NCI-H2227 treated with DMSO at 0.1 percent for 48 hours (cell line): ENCODE data around the gene EGFR.

Experiments
- DNase-seq: peaks from one replicate; lab custom pipeline; 2025; lab: John Stamatoyannopoulos, UW

The EGFR gene

GRCh38 chr7:55036950-55037736 lies 18.3 kb downstream of the EGFR start:
- no peak for DNase-seq

DNA sequence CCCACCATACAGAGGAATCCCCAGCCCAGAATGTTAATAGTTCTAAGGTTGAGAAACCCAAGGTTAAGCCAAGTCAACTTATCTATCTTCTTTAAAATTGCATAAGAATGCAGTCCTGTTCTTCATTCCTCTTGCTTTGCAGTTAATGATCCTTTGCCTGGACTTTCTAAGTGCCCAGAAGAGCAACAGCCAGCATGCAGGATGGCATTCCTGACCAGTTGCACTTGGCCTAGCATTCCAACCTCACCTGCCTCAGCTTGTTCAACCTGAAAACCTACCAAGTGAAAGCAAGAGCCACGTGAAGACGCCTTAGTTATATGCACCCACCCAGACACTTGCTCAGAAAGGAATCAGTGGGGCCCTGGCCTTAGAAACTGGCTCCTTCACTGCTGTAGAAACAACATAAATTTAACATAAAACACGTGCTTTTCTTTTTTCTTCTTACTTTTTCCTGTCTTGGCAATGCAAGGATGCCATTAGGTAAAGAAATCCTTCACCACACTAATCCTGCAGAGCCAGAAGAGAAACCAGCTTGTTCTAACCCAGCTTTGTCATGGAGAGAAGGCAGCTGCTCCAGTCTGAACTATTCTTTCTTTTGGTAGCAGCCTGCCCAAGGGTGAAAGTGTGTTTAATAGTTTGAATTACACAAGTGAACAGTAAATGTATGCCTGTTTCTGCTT lies 25.0 kb downstream of the EGFR start:
- DNase-seq = no peak

DNA sequence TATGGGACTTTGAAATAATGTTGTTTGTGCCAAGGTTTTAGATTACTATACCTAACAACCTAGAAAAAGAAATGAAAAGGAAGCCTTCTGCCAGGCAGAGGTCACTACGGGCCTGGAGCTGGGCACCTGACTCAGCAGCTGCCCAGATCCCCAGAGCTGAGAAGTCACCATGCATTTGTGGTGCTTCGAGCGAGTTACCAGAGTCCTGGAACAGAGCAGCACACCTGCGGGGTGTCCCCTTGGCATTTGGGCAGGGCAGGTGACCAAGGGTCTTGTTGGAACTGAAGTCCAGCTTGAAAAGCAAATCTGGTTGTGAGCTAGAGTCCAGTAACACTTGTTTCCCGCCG lies 25.5 kb downstream of the EGFR start:
- no peak for DNase-seq

GRCh38 chr7:55044791-55045190 lies 26.0 kb downstream of the EGFR start:
- DNase-seq = no peak

- DNase-seq = no peak
Observed at GRCh38 chr7:55046582-55047342, 27.9 kb downstream of the EGFR start.

- no peak for DNase-seq
Observed at GRCh38 chr7:55048221-55048859, 29.5 kb downstream of the EGFR start.

- no peak for DNase-seq
Observed at GRCh38 chr7:55050281-55050680, 31.5 kb downstream of the EGFR start.

DNA sequence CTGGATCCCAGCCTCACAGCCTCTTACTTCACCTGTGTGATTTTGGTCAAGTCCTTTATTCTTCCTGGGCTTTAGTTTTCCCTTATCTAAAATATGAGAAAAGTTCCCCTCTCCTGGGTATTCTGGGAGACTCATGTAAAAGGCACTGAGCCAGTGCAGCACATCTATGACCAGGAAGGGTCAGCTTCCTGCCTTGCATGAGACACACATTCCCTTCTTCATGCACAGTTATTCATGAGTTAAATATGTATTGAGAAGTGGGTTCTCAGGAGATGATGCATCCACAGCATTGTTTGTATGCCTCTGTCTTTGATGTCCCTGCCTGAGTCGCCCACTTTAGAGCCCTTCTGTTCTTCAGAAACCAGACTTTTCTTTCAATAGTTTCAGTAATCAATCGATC lies 33.3 kb downstream of the EGFR start:
- no peak for DNase-seq

DNA sequence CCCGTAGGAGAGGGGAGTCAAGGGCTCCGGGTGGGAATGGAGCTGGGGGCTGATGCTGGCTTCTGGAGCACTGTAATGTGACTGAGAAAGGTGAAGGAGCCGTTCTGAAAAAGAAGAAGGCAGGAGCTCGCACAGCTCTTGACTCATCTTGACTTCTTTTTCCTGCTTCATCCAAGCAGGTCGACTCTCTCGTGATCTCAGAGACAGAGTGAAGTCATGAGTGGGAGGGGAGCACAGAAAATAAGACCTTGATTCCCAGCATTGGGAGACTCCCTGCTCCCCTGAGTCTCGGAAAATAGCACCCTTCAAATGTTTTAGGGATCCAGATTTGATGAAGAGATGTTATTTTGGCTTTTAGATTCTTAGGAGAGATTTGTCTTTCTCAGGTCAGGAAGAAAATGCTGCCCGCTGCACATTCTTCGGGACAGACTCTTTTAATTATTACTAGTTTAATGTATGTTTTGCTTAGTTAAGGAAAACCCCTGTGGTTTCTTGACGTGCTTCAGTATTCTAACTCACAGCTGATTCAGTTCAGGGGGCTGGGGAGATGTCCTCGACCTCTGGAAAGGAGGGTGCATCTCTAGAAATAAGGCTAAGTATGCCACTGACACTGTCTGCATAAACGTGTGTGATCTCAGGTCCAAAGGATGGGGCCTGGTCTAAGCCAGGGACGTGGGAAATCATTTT lies 34.1 kb downstream of the EGFR start:
- DNase-seq = no peak

DNA sequence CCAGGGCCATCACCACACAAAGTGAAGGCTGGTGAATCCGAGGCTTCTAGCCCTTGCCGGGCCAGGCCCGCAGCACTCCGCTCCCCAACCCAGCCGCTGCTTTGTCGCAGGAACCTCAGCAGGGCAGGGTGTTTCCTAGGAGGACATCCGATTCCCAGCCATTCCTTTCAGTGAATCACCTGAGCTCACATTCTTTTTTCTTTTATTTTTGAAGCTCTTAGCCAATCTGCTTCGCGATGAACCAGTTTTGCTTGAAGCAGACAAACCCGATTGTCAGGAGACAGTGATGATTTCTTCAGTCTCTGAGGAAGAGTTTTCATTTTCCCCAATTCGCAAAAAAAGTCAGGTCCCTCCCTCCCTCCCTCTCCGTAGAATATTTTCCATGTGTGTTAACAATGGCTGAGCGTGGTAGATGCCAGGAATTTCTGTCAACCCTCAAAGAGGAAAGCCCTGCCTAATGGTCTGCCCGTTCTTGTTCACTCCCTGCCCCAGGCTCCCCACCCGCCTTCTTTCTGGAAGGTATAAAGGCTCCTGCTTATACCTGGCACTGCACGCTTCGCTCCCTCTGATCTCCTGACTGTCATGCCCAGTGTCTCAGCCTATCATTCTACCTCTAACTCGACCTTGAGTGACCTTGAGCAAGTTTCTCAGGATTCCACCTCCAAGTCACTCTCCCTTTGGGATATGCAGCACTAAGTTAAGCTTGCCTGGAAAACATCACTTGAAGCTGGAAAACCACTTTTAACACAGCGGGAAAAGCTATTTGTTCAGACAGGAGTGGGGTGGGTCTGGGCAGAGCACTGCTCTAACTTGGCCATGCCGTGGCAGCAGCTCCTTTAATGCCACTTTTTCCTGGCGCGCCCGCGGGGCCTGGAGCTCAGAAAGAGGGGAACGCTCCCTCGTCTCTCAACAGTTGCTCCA lies 35.1 kb downstream of the EGFR start:
- DNase-seq = no peak

DNA sequence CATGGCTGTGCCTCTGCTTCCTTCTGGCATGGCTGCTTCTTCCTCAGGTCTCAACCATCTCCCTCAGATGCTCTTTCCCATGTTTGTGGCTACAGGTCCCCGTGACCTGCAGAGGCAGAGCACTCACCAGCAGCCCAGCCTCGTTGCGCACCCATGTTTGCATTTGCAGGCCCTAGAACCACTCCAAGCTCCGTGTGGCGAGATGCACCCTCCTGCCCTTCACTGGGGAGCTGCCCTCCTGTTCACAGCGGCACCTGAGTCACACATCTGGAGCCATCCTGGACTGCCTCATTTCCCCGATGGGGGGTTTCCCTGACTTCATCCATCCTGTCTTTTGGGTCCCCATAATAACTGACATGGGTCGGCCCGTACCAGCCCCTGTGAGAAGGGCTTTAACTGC lies 35.9 kb downstream of the EGFR start:
- DNase-seq = no peak

DNA sequence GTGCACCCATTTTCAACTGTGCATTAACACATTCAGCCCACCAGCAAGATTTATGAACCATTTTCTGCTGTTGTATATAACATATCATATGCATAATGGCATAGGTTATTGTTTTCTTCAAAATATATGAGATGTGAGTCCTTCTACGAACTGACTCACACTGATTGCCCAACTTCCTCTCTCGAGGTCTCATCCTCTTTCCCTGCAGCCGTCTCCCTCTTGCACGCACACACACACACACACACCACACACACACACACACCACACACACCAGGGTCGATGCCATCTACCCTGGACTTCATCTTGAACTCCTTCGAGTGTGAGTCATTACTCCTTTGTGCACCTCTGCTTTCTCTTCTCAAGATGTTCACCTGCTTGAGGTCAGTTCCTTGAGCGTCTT lies 36.7 kb downstream of the EGFR start:
- DNase-seq = no peak

- no peak for DNase-seq
Observed at GRCh38 chr7:55056068-55056467, 37.3 kb downstream of the EGFR start.

DNA sequence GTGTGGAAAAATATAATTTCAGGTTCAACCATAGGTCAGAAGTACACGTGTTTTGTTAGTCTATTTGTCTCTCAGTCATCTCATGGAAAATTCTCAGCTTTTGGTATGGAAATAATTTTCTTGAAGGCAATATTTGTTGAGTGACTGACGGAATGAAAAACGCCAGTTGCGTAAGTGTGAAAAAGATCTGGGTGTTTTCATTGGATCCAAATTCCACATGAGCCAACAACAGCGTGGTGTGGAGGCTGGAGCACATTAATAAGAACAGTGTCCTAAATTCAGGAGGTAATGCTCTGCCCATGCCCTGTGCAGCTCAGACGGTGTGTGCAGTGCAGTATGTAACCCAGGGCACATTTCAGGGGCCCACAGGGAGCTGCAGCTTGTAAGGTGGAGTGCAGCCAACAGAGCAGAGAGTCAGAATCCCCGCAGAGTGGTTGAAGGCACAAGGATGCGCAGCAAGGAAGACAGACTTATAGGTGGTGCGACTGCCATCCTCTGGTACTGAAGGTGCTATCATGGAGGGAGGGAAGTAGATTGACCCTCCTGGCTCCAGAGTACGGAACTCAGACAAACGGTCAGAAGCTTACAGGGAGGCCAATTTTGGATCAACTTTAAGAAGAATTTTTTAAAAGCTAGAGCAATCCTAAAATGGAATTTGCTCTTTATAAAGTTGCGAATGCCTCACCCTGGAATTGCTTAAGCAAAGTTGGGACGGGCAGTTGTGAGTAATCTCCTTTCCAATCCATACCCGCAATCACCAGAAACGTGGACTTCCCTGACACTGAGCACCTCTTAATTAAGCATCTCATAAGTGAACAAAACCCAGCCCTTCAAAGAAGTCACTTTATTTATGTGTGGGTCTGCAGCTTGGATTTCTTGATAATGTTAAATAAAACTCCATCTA lies 38.0 kb downstream of the EGFR start:
- DNase-seq = no peak

GRCh38 chr7:55058314-55058713 lies 39.5 kb downstream of the EGFR start:
- no peak for DNase-seq

GRCh38 chr7:55059021-55059420 lies 40.2 kb downstream of the EGFR start:
- DNase-seq = no peak

- no peak for DNase-seq
Observed at GRCh38 chr7:55060085-55060484, 41.3 kb downstream of the EGFR start.

DNA sequence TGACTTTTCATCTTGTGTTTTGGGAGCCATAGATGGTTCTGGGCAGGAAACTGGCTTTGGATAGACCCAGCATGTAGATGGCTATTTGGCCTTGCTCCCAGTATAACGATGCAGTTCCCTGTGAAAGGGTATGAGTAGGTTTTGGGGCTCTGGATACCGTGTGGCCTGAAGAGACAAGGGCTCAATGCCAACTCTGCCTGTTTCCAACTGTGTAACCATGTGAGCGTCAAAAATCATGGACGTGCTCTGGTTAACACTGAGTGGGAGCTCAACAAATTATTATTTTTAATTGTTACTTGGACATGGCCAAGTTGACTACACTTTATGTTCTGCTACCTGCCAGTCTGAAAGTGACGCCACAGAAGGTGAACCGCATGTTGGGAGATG lies 41.8 kb downstream of the EGFR start:
- no peak for DNase-seq

DNA sequence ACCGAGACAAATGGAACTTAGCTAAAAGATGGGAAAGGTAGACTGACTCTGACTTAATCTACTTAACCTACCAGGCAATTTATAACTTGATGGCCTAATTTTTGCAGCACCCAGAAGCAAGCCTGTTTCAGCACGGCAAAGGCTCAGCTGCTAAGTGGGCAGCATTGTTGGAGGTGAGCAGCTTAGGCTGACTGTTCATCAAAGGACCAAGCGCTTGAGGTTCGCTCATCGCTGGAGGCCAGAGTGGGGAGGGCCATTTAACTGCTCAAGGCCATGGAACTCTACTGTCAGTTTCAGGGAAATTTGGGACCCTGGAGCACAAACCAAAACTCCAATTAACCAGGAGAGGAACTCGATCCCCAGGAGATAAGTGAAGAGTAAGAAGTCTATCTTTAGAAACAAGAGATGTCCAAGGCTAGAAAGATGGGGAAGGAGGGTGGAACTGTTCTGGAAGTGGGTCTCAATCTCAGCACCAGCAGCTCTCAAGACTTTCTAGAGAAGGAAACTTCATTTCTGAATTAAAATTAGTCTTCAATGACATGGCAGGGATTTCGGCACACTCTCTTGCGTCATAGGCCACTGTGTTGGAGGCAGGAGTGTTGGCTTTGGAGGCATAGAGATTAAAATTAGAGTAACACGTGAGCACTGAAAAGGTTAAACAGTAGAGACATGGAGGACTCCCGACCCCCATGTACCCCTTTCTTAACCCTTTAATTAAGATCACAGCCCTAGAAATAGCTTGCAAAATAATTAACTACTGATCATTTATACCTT lies 43.1 kb downstream of the EGFR start:
- no peak for DNase-seq
